Hepatocyte (in vitro differentiated cells): Measurements from ENCODE around the gene OSBP. TPM values are rescaled to one million over a fixed set of nuclear protein-coding genes. Genes with fewer than 3 reads are reported as not detected.
A peak's percentile ranks its signal among the peaks of the same experiment; 100 is the strongest.

Experiments
- DNase-seq: peaks from one replicate; pipeline ENCODE4 v3.0.0-alpha.2; 2016; ENCODE audit warnings: low spot score
- H2AFZ ChIP-seq: fragments of 200-600 bp; sonication (generic); 2 replicates; pipeline ENCODE4 v1.6.0; 2016; ENCODE audit warnings: antibody characterized with exemption, mild to moderate bottlenecking
- H3K27ac ChIP-seq: fragments of 200-600 bp; sonication (generic); 2 replicates; pipeline ENCODE4 v1.5.1; 2016; ENCODE audit warnings: mild to moderate bottlenecking
- H3K27me3 ChIP-seq: fragments of 200-600 bp; sonication (generic); 2 replicates; pipeline ENCODE4 v1.6.1; 2016
- H3K36me3 ChIP-seq: fragments of 200-600 bp; sonication (generic); replicated peaks from 2 replicates; pipeline ENCODE4 v1.5.1; 2016; ENCODE audit warnings: low read depth; ENCODE audit not compliant: insufficient read depth
- H3K4me1 ChIP-seq: fragments of 200-600 bp; sonication (generic); 2 replicates; pipeline ENCODE4 v1.5.1; 2016; ENCODE audit warnings: mild to moderate bottlenecking, moderate library complexity; ENCODE audit not compliant: insufficient read depth
- H3K4me2 ChIP-seq: fragments of 200-600 bp; sonication (generic); 2 replicates; pipeline ENCODE4 v1.6.0; 2016
- H3K4me3 ChIP-seq: fragments of 200-600 bp; sonication (generic); 2 replicates; pipeline ENCODE4 v1.5.1; 2016; ENCODE audit warnings: mild to moderate bottlenecking
- H3K79me2 ChIP-seq: fragments of 200-600 bp; sonication (generic); 2 replicates; pipeline ENCODE4 v1.6.0; 2017; ENCODE audit warnings: mild to moderate bottlenecking
- H3K9me2 ChIP-seq: fragments of 200-600 bp; sonication (generic); replicated peaks from 2 replicates; pipeline ENCODE4 v1.6.0; 2017; ENCODE audit warnings: mild to moderate bottlenecking; ENCODE audit not compliant: insufficient read depth
- H3K9me3 ChIP-seq: fragments of 200-600 bp; sonication (generic); 2 replicates; pipeline ENCODE4 v1.5.1; 2016; ENCODE audit warnings: low read depth, mild to moderate bottlenecking
- H4K20me1 ChIP-seq: fragments of 200-600 bp; sonication (generic); 2 replicates; pipeline ENCODE4 v1.6.0; 2016; ENCODE audit warnings: mild to moderate bottlenecking; ENCODE audit not compliant: insufficient read depth, poor library complexity, severe bottlenecking
- EZH2 ChIP-seq: fragments of 200-600 bp; sonication (generic); IDR thresholded peaks from 2 replicates; pipeline ENCODE4 v1.6.1; 2016; ENCODE audit warnings: antibody characterized with exemption, mild to moderate bottlenecking, borderline replicate concordance
- EZH2phosphoT487 ChIP-seq: fragments of 200-600 bp; sonication (generic); IDR thresholded peaks from one replicate; pipeline ENCODE4 v1.6.1; 2018; ENCODE audit warnings: antibody characterized with exemption, mild to moderate bottlenecking, low read depth, moderate library complexity; ENCODE audit not compliant: unreplicated experiment, severe bottlenecking
- WGBS: methylation state at CpG from one replicate; pipeline ENCODE4 v1.1.6; 2016; ENCODE audit warnings: low lambda C conversion rate; ENCODE audit errors: missing lambda C conversion rate; 5-methylcytosine and 5-hydroxymethylcytosine counted together
- polyA plus RNA-seq: library from polyadenylated mRNA; unstranded; fragments of >200 nt; fragmentation: Nextera tagmentation; extraction: Ambion mirVana; gene quantifications from 2 replicates; pipeline ENCODE4 v1.2.1, GENCODE V29; 2016
- total RNA-seq: library from RNA; depleted of rRNA; stranded (reverse); fragments of >200 nt; gene quantifications from 2 replicates; pipeline ENCODE4 v1.2.3, GENCODE V29; 2014
- TF ChIP-seq, protein P1 (sequence below): fragments of 200-600 bp; sonication (generic); IDR thresholded peaks from 2 replicates; pipeline ENCODE4 v1.5.1; 2016; ENCODE audit warnings: antibody characterized with exemption, mild to moderate bottlenecking; ENCODE audit not compliant: poor library complexity

Gene OSBP
- total and polyA plus RNA-seq, 2 experiments from 2014 or later = 28.6 to 43.8 TPM

DNA sequence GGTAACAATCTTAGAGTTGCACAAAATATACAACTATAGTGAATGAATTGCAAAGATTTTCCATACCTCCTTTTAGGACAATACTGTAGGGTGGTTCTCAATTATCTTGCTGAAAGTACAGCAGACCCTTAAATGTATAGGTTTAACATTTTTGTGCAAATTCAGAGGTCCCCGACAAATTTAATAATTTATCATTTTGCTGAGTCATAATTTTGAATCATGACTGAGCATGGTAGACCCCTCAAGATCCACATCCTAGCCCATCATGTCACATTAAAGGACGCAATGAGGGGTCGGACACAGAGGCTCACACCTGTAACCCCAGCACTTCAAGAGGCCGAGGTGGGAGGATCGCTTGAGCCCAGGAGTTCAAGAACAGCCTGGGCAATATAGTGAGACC is 43.5 kb downstream of the OSBP start:
- Histone ChIP-seq H2AFZ (no peak overlapping the region), H3K9me3 (no peaks in the 10 kb centered on the region), H3K27me3 (no peaks in the 10 kb centered on the region), H3K27ac (no peak overlapping the region), H3K79me2 (no peaks in the 10 kb centered on the region), H3K9me2 (no peaks in the 10 kb centered on the region), H3K4me3 (no peak overlapping the region), H3K4me1 (no peaks in the 10 kb centered on the region), H3K36me3 (peaks cover 3% of the 10 kb centered on the region), H3K4me2 (no peak overlapping the region), H4K20me1 (no peaks in the 10 kb centered on the region)
- WGBS = 96% methylated on average over 5 of the region's 5 CpGs
- TF ChIP-seq EZH2phosphoT487 (no peak), EZH2 (no peak)
- TF ChIP-seq, protein P1, sequence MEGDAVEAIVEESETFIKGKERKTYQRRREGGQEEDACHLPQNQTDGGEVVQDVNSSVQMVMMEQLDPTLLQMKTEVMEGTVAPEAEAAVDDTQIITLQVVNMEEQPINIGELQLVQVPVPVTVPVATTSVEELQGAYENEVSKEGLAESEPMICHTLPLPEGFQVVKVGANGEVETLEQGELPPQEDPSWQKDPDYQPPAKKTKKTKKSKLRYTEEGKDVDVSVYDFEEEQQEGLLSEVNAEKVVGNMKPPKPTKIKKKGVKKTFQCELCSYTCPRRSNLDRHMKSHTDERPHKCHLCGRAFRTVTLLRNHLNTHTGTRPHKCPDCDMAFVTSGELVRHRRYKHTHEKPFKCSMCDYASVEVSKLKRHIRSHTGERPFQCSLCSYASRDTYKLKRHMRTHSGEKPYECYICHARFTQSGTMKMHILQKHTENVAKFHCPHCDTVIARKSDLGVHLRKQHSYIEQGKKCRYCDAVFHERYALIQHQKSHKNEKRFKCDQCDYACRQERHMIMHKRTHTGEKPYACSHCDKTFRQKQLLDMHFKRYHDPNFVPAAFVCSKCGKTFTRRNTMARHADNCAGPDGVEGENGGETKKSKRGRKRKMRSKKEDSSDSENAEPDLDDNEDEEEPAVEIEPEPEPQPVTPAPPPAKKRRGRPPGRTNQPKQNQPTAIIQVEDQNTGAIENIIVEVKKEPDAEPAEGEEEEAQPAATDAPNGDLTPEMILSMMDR = no peak
- no peak for DNase-seq

DNA sequence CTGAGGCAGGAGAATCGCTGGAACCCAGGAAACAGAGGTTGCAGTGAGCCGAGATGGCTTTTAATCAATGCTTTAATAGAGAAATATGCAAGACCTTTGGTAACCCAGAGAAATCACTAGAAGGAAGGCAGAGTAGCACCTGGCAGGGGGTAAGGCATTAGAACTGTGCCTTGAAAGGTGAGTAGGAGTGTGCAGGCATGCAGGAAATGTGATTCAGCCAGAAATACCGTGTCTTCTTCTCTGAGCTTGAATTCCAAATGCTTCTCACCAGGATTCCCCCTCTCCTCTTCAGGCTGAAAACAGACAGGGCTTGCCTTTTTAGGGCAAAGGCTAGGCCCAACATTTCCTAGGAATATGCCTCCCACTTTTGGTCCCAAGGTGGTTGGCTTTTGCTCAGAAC is 53.3 kb downstream of the OSBP start:
- Histone ChIP-seq H3K27me3 (no peaks in the 10 kb centered on the region), H3K4me3 (no peak overlapping the region), H3K9me3 (no peaks in the 10 kb centered on the region), H3K4me2 (no peak overlapping the region), H3K4me1 (no peaks in the 10 kb centered on the region), H2AFZ (no peak overlapping the region), H3K36me3 (no peaks in the 10 kb centered on the region), H4K20me1 (no peaks in the 10 kb centered on the region), H3K79me2 (no peaks in the 10 kb centered on the region), H3K9me2 (no peaks in the 10 kb centered on the region), H3K27ac (peak overlapping the region; percentile 87)
- TF ChIP-seq EZH2phosphoT487 (no peak), EZH2 (no peak)
- TF ChIP-seq, protein P1 = no peak
- no peak for DNase-seq
- 95% methylated on average over 3 of the region's 3 CpGs for WGBS

DNA sequence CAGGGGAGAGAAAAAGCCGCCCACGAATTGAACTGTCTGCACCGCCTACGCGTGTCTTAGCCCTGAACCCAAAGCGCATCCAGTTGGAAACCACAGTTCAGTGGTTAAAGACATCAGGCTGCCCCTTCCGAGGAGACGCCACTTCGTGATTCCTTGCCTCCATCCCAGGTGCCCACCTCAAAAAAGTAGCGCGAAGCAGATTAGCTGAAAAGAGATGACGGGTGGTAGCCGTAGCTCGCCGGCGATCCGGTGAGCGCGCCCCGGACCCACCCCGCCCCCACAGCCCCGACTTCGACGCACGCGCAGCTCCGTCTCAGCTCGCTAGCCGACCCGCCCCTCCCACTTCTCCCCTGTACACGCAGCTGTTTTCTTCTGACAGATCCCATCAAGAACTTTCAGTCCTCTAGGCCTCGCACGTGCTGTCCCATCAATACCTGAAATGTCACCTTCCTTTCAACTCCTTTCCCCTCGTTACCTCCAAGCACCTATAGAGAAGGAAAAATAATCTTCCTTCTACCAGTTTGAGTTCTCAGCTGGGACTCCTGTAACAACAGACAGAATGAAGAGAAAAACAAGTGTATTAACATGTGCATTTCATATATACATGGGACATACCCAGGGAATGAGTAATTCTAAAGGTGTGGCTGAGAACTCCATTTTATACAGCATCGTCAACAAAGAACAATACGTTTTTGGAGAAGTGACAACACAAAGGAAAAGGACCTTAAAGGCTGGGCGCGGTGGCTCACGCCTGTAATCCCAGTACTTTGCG is 54.7 kb downstream of the OSBP start:
- no peak for TF ChIP-seq EZH2phosphoT487
- TF ChIP-seq, protein P1 = no peak
- no peak for TF ChIP-seq EZH2
- H3K4me2 ChIP-seq = peak overlapping the region; percentile 79
- no peaks in the 10 kb centered on the region for H3K27me3 ChIP-seq
- peak overlapping the region; percentile 87 for H3K27ac ChIP-seq
- H3K36me3 ChIP-seq = no peaks in the 10 kb centered on the region
- H3K4me3 ChIP-seq = peak overlapping the region; percentile 87
- no peaks in the 10 kb centered on the region for H3K9me2 ChIP-seq
- 7% methylated on average over 34 of the region's 40 CpGs for WGBS
- H3K79me2 ChIP-seq = no peaks in the 10 kb centered on the region
- no peaks in the 10 kb centered on the region for H3K4me1 ChIP-seq
- H3K9me3 ChIP-seq = no peaks in the 10 kb centered on the region
- peak; percentile 94 for DNase-seq
- H2AFZ ChIP-seq = peak overlapping the region; percentile 96
- no peaks in the 10 kb centered on the region for H4K20me1 ChIP-seq
